Common myeloid progenitor, CD34-positive (primary cell): ENCODE data around the gene IFT20.
"Not testable (repeated sequence)": the region's sequence is repeated elsewhere in the genome, so short reads cannot be mapped to it uniquely, and the experiment has no call there.

Source experiments
- CTCF ChIA-PET: fragments of 350-600 bp; sonication (Branson Sonifier 250); formaldehyde crosslinking; loops from one replicate; lab custom pipeline; 2021; ENCODE audit warnings: antibody characterized with exemption; lab: Charles Lee
- POLR2A ChIA-PET: fragments of 350-600 bp; sonication (Branson Sonifier 250); formaldehyde crosslinking; loops from one replicate; lab custom pipeline; 2021; ENCODE audit warnings: antibody characterized with exemption; lab: Charles Lee
- DNase-seq, 3 donors: peaks; one replicate each; pipeline versions ENCODE4 v3.0.0 to v3.0.0-alpha.2; 2013
- H3K27ac ChIP-seq, 2 experiments: 1 replicate in 1 of 2; 2 replicates in 1 of 2; pipeline ENCODE4 v1.7.0; 2013; ENCODE audit warnings: inconsistent platforms in 2 of 2, low read length in 2 of 2, mild to moderate bottlenecking in 2 of 2, low read depth in 1 of 2, moderate library complexity in 1 of 2; ENCODE audit not compliant: severe bottlenecking in 2 of 2, insufficient read depth in 1 of 2, poor library complexity in 1 of 2
- H3K27me3 ChIP-seq, 5 experiments: replicated peaks in 2 of 5; 1 replicate in 3 of 5; 2 replicates in 2 of 5; pipeline versions ENCODE4 v1.6.1 to v1.7.0; 2013; ENCODE audit warnings: low read length in 4 of 5, mild to moderate bottlenecking in 2 of 5, moderate library complexity in 2 of 5, inconsistent platforms in 1 of 5; ENCODE audit not compliant: insufficient read depth in 5 of 5, control insufficient read depth in 4 of 5
- H3K36me3 ChIP-seq, 4 experiments: 1 replicate in 2 of 4; 2 replicates in 2 of 4; pipeline versions ENCODE4 v1.6.1 to v1.7.0; 2013; ENCODE audit warnings: low read length in 3 of 4, control low read depth in 1 of 4, mild to moderate bottlenecking in 1 of 4; ENCODE audit not compliant: control insufficient read depth in 4 of 4, insufficient read depth in 4 of 4
- H3K4me1 ChIP-seq, 4 experiments: 1 replicate in 3 of 4; 2 replicates in 1 of 4; pipeline versions ENCODE4 v1.6.1 to v1.7.1; 2013; ENCODE audit warnings: low read length in 3 of 4, mild to moderate bottlenecking in 3 of 4, control low read depth in 1 of 4, inconsistent platforms in 1 of 4, moderate library complexity in 1 of 4; ENCODE audit not compliant: control insufficient read depth in 4 of 4, insufficient read depth in 4 of 4; ENCODE audit errors: control extremely low read depth in 1 of 4
- H3K4me3 ChIP-seq, 7 experiments: 1 replicate in 4 of 7; 2 replicates in 3 of 7; pipeline versions ENCODE4 v1.5.1 to v1.7.0; 2013; ENCODE audit warnings: mild to moderate bottlenecking in 7 of 7, low read length in 6 of 7, moderate library complexity in 6 of 7, inconsistent platforms in 2 of 7, low read depth in 2 of 7, control low read depth in 1 of 7; ENCODE audit not compliant: insufficient read depth in 4 of 7, control insufficient read depth in 1 of 7; ENCODE audit errors: extremely low read depth in 1 of 7
- H3K9me3 ChIP-seq, 5 experiments: 1 replicate in 4 of 5; 2 replicates in 1 of 5; pipeline versions ENCODE4 v1.6.1 to v1.7.1; 2013; ENCODE audit warnings: low read length in 4 of 5, mild to moderate bottlenecking in 2 of 5, inconsistent platforms in 1 of 5, low read depth in 1 of 5, moderate library complexity in 1 of 5; ENCODE audit not compliant: control insufficient read depth in 4 of 5, insufficient read depth in 2 of 5; ENCODE audit errors: control extremely low read depth in 1 of 5
- WGBS: methylation state at CpG from one replicate; pipeline ENCODE4 v1.1.5; 2013; ENCODE audit not compliant: insufficient coverage; 5-methylcytosine and 5-hydroxymethylcytosine counted together

Gene IFT20

DNA sequence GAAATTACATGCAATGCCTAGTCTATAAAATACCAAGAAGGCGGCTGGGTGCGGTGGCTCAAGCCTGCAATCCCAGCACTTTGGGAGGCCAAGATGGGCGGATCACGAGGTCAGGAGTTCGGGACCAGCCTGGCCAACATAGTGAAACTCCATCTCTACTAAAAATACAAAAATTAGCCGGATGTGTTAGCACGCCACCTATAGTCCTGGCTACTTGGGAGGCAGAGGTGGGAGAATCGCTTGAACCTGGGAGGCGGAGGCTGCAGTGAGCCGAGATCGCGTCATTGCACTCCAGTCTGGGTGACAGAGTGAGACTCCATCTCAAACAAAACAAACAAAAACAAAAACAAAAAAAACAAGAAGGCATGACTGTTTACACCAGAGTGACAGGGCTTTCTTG lies 42.4 kb downstream of the IFT20 start:
- H3K27me3 ChIP-seq = peaks cover 2 to 25% (median 9%) of the 10 kb centered on the region in 5 experiments
- POLR2A ChIA-PET, H3K9me3 ChIP-seq, H3K36me3 ChIP-seq, DNase-seq, H3K4me1 ChIP-seq, H3K27ac ChIP-seq, H3K4me3 ChIP-seq: not testable (repeated sequence)
- 83% methylated on average over 2 of the region's 12 CpGs for WGBS
- CTCF ChIA-PET = interaction anchor here (1.6 kb wide), 1 partner anchor 9 kb away, joined by 4 read pairs; no protein-coding TSS in a partner anchor

DNA sequence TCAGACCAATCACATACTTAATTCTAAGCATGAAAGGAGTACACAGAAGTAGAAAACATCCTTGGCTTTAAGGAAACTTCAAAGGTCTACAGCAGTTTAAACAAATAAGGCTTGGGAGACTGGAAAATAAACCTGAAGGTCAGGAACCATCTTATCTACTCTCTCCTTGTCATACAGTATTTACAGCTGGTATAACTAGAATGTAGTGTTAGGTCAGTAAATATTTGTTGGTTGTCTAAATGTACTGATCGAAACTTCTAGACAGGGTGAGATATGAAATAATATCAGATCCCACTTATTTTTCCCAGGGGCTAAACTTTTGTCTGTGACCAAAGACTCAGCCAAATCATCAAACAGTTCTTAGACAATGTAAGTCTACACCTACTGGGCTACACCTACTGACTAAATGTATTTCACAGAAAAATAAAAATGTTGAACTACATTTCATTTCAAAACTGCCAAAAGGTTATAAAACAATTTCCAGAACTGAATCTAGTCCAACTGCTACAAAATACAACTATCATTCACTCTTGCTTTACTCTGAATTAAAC lies 43.4 kb downstream of the IFT20 start:
- peaks cover 2 to 25% (median 9%) of the 10 kb centered on the region in 5 experiments for H3K27me3 ChIP-seq
- DNase-seq = no peak
- H3K4me3 ChIP-seq = no peak overlapping the region
- WGBS = no CpG with 5 or more reads among the region's 1 CpG
- ChIA-PET CTCF (no interaction called here), POLR2A (no interaction called here)
- H3K9me3 ChIP-seq = no peaks in the 10 kb centered on the region
- H3K36me3 ChIP-seq = no peaks in the 10 kb centered on the region
- H3K4me1 ChIP-seq = no peaks in the 10 kb centered on the region
- H3K27ac ChIP-seq = no peak overlapping the region

DNA sequence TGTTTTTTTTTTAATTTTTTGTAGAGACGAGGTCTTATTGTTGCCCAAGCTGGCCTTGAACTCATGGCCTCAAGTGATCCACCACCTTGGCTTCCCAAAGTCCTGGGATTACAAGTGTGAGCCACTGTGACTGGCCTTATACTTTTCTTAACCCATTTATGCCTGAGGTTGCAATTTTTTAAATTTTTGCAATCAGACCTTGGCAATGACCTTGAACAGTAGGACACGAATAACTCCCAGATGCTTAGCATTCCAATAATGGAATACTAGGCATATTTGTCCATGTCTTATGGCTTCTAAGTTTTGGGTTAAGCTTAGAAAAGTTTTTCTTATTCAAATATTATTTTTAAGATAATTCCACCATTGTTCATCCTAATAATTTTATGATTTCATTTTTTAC lies 44.6 kb downstream of the IFT20 start:
- Histone ChIP-seq H3K27me3 (peaks cover 2 to 24% (median 9%) of the 10 kb centered on the region in 5 experiments), H3K36me3 (no peaks in the 10 kb centered on the region), H3K4me1 (no peaks in the 10 kb centered on the region), H3K9me3 (no peaks in the 10 kb centered on the region), H3K27ac (no peak overlapping the region), H3K4me3 (no peak overlapping the region)
- ChIA-PET POLR2A (interaction anchor here (0.6 kb wide), 1 partner anchor 29 kb away, joined by 3 read pairs; no protein-coding TSS in a partner anchor), CTCF (interaction anchor here (0.6 to 1.1 kb wide), 2 partner anchors 13 to 522 kb away, joined by 3 to 4 read pairs; no protein-coding TSS in a partner anchor)
- DNase-seq = no peak
- 92% methylated on average over 2 of the region's 2 CpGs for WGBS

DNA sequence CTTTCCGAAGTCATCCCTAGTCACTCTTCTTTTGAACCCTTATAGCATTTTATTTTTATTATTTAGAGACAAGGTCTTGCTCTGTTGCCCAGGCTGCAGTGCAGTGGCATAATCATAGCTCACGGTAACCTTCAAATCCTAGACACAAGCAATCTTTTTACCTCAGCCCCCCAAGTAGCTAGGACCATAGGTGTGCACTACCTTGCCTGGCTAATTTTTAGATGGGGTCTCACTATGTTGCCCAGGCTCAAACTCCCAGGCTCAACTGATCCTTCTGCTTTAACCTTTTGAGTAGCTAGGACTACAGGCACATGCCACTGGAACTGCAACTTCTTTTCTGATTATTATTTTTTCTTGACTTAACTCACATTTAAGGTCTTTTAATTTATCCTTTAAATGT lies 49.3 kb downstream of the IFT20 start:
- H3K27me3 ChIP-seq = peaks cover 4 to 25% (median 9%) of the 10 kb centered on the region in 5 experiments
- no peaks in the 10 kb centered on the region for H3K36me3 ChIP-seq
- no peak overlapping the region for H3K27ac ChIP-seq
- H3K4me3 ChIP-seq = no peak overlapping the region
- DNase-seq = no peak
- ChIA-PET POLR2A (no interaction called here), CTCF (interaction anchor here (0.8 kb wide), 1 partner anchor 20 kb away, joined by 3 read pairs; no protein-coding TSS in a partner anchor)
- H3K9me3 ChIP-seq = no peaks in the 10 kb centered on the region
- no peaks in the 10 kb centered on the region for H3K4me1 ChIP-seq
- 88% methylated on average over 1 of the region's 2 CpGs for WGBS

DNA sequence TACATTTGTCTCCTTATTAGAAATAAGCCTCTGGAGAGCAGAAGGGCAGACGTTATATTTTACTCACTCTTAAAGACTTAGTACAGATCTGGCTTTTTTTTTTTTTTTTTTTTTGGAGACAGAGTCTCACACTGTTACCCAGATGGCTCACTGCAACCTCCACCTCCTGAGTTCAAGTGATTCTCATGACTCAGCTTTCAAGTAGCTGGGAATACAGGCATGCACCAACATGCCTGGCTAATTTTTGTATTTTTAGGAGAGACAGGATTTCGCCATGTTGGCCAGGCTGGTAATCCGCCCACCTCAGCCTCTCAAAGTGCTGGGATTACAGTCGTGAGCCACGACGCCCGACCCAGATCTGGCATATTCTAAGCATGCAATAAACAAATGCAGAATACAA lies 52.7 kb downstream of the IFT20 start:
- Histone ChIP-seq H3K36me3 (no peaks in the 10 kb centered on the region), H3K27ac (no peak overlapping the region), H3K4me3 (no peak overlapping the region), H3K27me3 (peaks cover 4 to 38% (median 9%) of the 10 kb centered on the region in 5 experiments), H3K9me3 (no peaks in the 10 kb centered on the region), H3K4me1 (peaks cover 0 to 7% (median 4%) of the 10 kb centered on the region in 4 experiments)
- no peak for DNase-seq
- WGBS = 89% methylated on average over 5 of the region's 7 CpGs
- ChIA-PET CTCF (no interaction called here), POLR2A (no interaction called here)

DNA sequence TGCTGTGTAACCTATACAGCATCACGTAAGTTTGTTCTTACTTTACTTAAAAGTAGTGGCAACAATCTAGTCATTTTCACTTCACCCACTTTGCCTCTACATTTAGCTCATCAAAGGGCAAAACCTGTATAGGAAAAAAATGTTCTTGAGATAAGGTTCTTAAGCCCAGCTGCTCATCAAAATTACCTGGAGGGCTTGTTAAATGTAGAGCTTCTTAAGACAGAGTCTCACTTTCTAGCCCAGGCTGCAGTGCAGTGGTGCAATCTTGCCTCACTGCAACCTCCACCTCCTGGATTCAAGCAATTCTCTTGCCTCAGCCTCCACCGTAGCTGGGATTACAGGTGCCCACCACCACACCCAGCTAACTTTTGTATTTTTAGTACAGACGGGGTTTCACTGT lies 54.4 kb downstream of the IFT20 start:
- Histone ChIP-seq H3K9me3 (no peaks in the 10 kb centered on the region), H3K36me3 (no peaks in the 10 kb centered on the region), H3K4me1 (peaks cover 0 to 7% (median 4%) of the 10 kb centered on the region in 4 experiments), H3K27ac (no peak overlapping the region), H3K27me3 (peaks cover 4 to 55% (median 12%) of the 10 kb centered on the region in 5 experiments), H3K4me3 (no peak overlapping the region)
- no peak for DNase-seq
- WGBS = no CpG with 5 or more reads among the region's 3 CpGs
- CTCF ChIA-PET = interaction anchor here (0.7 to 1.8 kb wide), 4 partner anchors 9 to 28 kb away, joined by 3 to 5 read pairs (median 4); no protein-coding TSS in a partner anchor
- POLR2A ChIA-PET = no interaction called here

DNA sequence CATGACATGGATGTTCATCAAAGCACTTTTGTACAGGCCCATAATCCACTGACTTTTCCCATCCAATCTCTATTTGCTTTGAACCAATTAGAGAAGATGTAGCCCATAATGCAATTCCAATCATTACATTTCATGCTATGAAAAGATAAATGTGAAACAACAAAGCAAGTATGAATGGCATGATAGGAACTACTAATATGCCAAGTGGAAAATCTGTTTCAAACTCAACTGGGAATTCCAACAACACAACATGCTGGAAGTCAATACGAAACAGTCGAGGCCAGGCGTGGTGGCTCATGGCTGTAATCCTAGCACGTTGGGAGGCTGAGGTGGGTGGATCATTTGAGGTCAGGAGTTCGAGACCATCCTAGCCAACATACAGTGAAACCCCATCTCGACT lies 55.9 kb downstream of the IFT20 start:
- Histone ChIP-seq H3K27ac (no peak overlapping the region), H3K9me3 (no peaks in the 10 kb centered on the region), H3K4me1 (peaks cover 0 to 7% (median 4%) of the 10 kb centered on the region in 4 experiments), H3K27me3 (peaks cover 4 to 67% (median 16%) of the 10 kb centered on the region in 5 experiments), H3K4me3 (no peak overlapping the region), H3K36me3 (no peaks in the 10 kb centered on the region)
- ChIA-PET POLR2A (no interaction called here), CTCF (interaction anchor here (1.1 kb wide), 1 partner anchor 10 kb away, joined by 4 read pairs; no protein-coding TSS in a partner anchor)
- 100% methylated on average over 3 of the region's 6 CpGs for WGBS
- no peak for DNase-seq
